ENCODE measurements around the gene PRSS3. TPM values are rescaled to one million over a fixed set of nuclear protein-coding genes. Genes with fewer than 3 reads are reported as not detected.
"Not testable (repeated sequence)": the region's sequence is repeated elsewhere in the genome, so short reads cannot be mapped to it uniquely, and the experiment has no call there.

PRSS3 gene
- polyA plus RNA-seq, 2 donors, result 112 to 165 TPM

- no peaks in the 10 kb centered on the region for H3K36me3 ChIP-seq (ENCODE audit: control insufficient read depth in 2 of 2, insufficient read depth in 2 of 2, low read length in 1 of 2)
- no peaks in the 10 kb centered on the region for H3K4me1 ChIP-seq (ENCODE audit: control insufficient read depth in 2 of 2, insufficient read depth in 2 of 2, low read length in 1 of 2)
- H3K9me3 ChIP-seq (ENCODE audit: control insufficient read depth in 2 of 2, insufficient read depth in 1 of 2, low read depth in 1 of 2, low read length in 1 of 2), result no peaks in the 10 kb centered on the region
- 71 to 76% methylated on average over 6 of the region's 6 CpGs for WGBS, 2 donors
- H3K27me3 ChIP-seq (ENCODE audit: control insufficient read depth in 1 of 2, insufficient read depth in 2 of 2, low read length in 2 of 2), result no peaks in the 10 kb centered on the region
- no peak overlapping the region for H3K4me3 ChIP-seq (ENCODE audit: low read depth in 1 of 2, low read length in 2 of 2)
- H3K27ac ChIP-seq (ENCODE audit: low read depth in 2 of 2, low read length in 1 of 2), result peak overlapping the region in 1 of 2 donors; percentile 55
Observed at GRCh38 chr9:33762343-33762742, 33.0 kb upstream of the PRSS3 start.

DNA sequence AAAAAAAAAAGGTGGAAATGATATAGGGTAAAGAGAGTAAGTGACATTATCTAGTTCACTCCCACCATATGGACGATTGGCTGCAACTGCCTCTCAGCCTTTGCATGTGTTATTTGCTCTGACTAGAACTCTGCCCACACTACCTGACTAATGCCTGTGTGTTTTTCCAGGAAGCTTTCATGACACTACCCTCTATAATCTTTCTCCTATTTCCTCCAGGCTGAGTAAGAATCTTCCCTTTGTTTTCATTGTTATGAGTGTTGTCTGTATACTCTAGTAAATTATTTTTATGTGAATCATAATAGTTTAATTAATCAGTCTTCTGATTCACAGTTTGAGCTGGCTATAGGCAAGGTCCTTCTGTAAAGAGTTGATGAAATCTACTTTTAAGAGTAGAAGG lies 31.7 kb upstream of the PRSS3 start:
- 26 to 33% methylated on average over 1 of the region's 1 CpG for WGBS, 2 donors
- H3K27ac ChIP-seq (ENCODE audit: low read depth in 2 of 2, low read length in 1 of 2); H3K36me3 ChIP-seq (ENCODE audit: control insufficient read depth in 2 of 2, insufficient read depth in 2 of 2, low read length in 1 of 2); H3K4me3 ChIP-seq (ENCODE audit: low read depth in 1 of 2, low read length in 2 of 2); H3K27me3 ChIP-seq (ENCODE audit: control insufficient read depth in 1 of 2, insufficient read depth in 2 of 2, low read length in 2 of 2); H3K4me1 ChIP-seq (ENCODE audit: control insufficient read depth in 2 of 2, insufficient read depth in 2 of 2, low read length in 1 of 2); H3K9me3 ChIP-seq (ENCODE audit: control insufficient read depth in 2 of 2, insufficient read depth in 1 of 2, low read depth in 1 of 2, low read length in 1 of 2): not testable (repeated sequence)

- WGBS, 2 donors, result 63 to 72% methylated on average over 3 of the region's 3 CpGs
Observed at GRCh38 chr9:33765411-33765810, 29.9 kb upstream of the PRSS3 start.

DNA sequence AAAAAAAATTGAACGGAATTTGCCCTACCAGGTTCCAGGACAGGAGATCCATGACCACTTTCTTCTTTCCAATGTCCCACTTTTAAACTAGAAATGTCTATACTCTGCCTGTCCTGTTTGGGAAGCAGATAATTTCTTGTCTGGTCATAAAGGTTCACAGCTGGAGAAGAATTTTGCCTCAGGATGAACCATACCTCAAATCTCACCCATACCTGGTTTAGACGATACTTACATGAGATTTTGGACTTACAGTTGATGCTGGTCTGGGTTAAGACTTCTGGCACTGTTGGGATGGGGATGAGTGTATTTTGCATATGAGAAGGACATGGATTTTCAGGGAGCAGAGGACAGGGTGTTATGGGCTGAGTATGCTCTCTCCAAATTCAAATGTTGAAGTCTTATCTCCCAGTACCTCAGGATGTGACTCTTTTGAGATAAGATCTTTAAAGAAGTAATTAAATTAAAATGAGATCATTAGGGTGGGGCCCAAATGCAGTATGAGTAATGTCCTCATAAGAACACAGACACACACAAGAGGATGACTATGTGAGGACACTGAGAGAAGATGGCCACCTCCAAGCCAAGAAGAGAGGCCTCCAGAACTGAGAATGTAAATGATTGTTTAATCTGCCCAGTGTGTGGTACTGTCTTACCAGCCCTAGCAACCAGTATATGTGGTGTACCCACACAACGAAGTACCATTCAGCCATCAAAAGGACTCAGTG lies 25.0 kb upstream of the PRSS3 start:
- not testable (repeated sequence) for H3K9me3 ChIP-seq (ENCODE audit: control insufficient read depth in 2 of 2, insufficient read depth in 1 of 2, low read depth in 1 of 2, low read length in 1 of 2); H3K4me1 ChIP-seq (ENCODE audit: control insufficient read depth in 2 of 2, insufficient read depth in 2 of 2, low read length in 1 of 2); H3K4me3 ChIP-seq (ENCODE audit: low read depth in 1 of 2, low read length in 2 of 2); H3K36me3 ChIP-seq (ENCODE audit: control insufficient read depth in 2 of 2, insufficient read depth in 2 of 2, low read length in 1 of 2); H3K27me3 ChIP-seq (ENCODE audit: control insufficient read depth in 1 of 2, insufficient read depth in 2 of 2, low read length in 2 of 2)
- 79 to 83% methylated on average over 3 of the region's 3 CpGs for WGBS, 2 donors
- H3K27ac ChIP-seq (ENCODE audit: low read depth in 2 of 2, low read length in 1 of 2), result peak overlapping the region in 1 of 2 donors; percentile 76

More at GRCh38 chr9:33765411-33765810, 29.9 kb upstream of the PRSS3 start:
- Histone ChIP-seq H3K9me3 (ENCODE audit: control insufficient read depth in 2 of 2, insufficient read depth in 1 of 2, low read depth in 1 of 2, low read length in 1 of 2) (no peaks in the 10 kb centered on the region), H3K36me3 (ENCODE audit: control insufficient read depth in 2 of 2, insufficient read depth in 2 of 2, low read length in 1 of 2) (no peaks in the 10 kb centered on the region), H3K27me3 (ENCODE audit: control insufficient read depth in 1 of 2, insufficient read depth in 2 of 2, low read length in 2 of 2) (no peaks in the 10 kb centered on the region), H3K4me1 (ENCODE audit: control insufficient read depth in 2 of 2, insufficient read depth in 2 of 2, low read length in 1 of 2) (no peaks in the 10 kb centered on the region), H3K27ac (ENCODE audit: low read depth in 2 of 2, low read length in 1 of 2) (no peak overlapping the region), H3K4me3 (ENCODE audit: low read depth in 1 of 2, low read length in 2 of 2) (no peak overlapping the region)

GRCh38 chr9:33773135-33773534 lies 22.2 kb upstream of the PRSS3 start:
- H3K27me3 ChIP-seq (ENCODE audit: control insufficient read depth in 1 of 2, insufficient read depth in 2 of 2, low read length in 2 of 2); H3K36me3 ChIP-seq (ENCODE audit: control insufficient read depth in 2 of 2, insufficient read depth in 2 of 2, low read length in 1 of 2); H3K9me3 ChIP-seq (ENCODE audit: control insufficient read depth in 2 of 2, insufficient read depth in 1 of 2, low read depth in 1 of 2, low read length in 1 of 2); H3K4me3 ChIP-seq (ENCODE audit: low read depth in 1 of 2, low read length in 2 of 2); H3K4me1 ChIP-seq (ENCODE audit: control insufficient read depth in 2 of 2, insufficient read depth in 2 of 2, low read length in 1 of 2): not testable (repeated sequence)
- peak overlapping the region; percentile 22 to 63 for H3K27ac ChIP-seq (ENCODE audit: low read depth in 2 of 2, low read length in 1 of 2)

- 40 to 46% methylated on average over 5 of the region's 5 CpGs for WGBS, 2 donors
- peak overlapping the region; percentile 55 to 59 for H3K27ac ChIP-seq (ENCODE audit: low read depth in 2 of 2, low read length in 1 of 2)
- H3K4me3 ChIP-seq (ENCODE audit: low read depth in 1 of 2, low read length in 2 of 2); H3K9me3 ChIP-seq (ENCODE audit: control insufficient read depth in 2 of 2, insufficient read depth in 1 of 2, low read depth in 1 of 2, low read length in 1 of 2); H3K4me1 ChIP-seq (ENCODE audit: control insufficient read depth in 2 of 2, insufficient read depth in 2 of 2, low read length in 1 of 2); H3K36me3 ChIP-seq (ENCODE audit: control insufficient read depth in 2 of 2, insufficient read depth in 2 of 2, low read length in 1 of 2); H3K27me3 ChIP-seq (ENCODE audit: control insufficient read depth in 1 of 2, insufficient read depth in 2 of 2, low read length in 2 of 2): not testable (repeated sequence)
Observed at GRCh38 chr9:33774074-33774659, 21.2 kb upstream of the PRSS3 start.

- Histone ChIP-seq H3K27ac (ENCODE audit: low read depth in 2 of 2, low read length in 1 of 2) (no peak overlapping the region), H3K9me3 (ENCODE audit: control insufficient read depth in 2 of 2, insufficient read depth in 1 of 2, low read depth in 1 of 2, low read length in 1 of 2) (no peaks in the 10 kb centered on the region), H3K27me3 (ENCODE audit: control insufficient read depth in 1 of 2, insufficient read depth in 2 of 2, low read length in 2 of 2) (no peaks in the 10 kb centered on the region), H3K4me3 (ENCODE audit: low read depth in 1 of 2, low read length in 2 of 2) (no peak overlapping the region), H3K4me1 (ENCODE audit: control insufficient read depth in 2 of 2, insufficient read depth in 2 of 2, low read length in 1 of 2) (no peaks in the 10 kb centered on the region), H3K36me3 (ENCODE audit: control insufficient read depth in 2 of 2, insufficient read depth in 2 of 2, low read length in 1 of 2) (no peaks in the 10 kb centered on the region)
Observed at GRCh38 chr9:33776578-33776977, 18.8 kb upstream of the PRSS3 start.

GRCh38 chr9:33778700-33779351 lies 16.5 kb upstream of the PRSS3 start:
- Histone ChIP-seq H3K27ac (ENCODE audit: low read depth in 2 of 2, low read length in 1 of 2) (no peak overlapping the region), H3K4me1 (ENCODE audit: control insufficient read depth in 2 of 2, insufficient read depth in 2 of 2, low read length in 1 of 2) (peaks cover 0 to 2% of the 10 kb centered on the region in 2 donors), H3K4me3 (ENCODE audit: low read depth in 1 of 2, low read length in 2 of 2) (no peak overlapping the region), H3K27me3 (ENCODE audit: control insufficient read depth in 1 of 2, insufficient read depth in 2 of 2, low read length in 2 of 2) (no peaks in the 10 kb centered on the region), H3K36me3 (ENCODE audit: control insufficient read depth in 2 of 2, insufficient read depth in 2 of 2, low read length in 1 of 2) (no peaks in the 10 kb centered on the region), H3K9me3 (ENCODE audit: control insufficient read depth in 2 of 2, insufficient read depth in 1 of 2, low read depth in 1 of 2, low read length in 1 of 2) (no peaks in the 10 kb centered on the region)
- WGBS, 2 donors, result 14% methylated on average over 6 of the region's 6 CpGs

GRCh38 chr9:33780276-33780675 lies 15.1 kb upstream of the PRSS3 start:
- Histone ChIP-seq H3K4me1 (ENCODE audit: control insufficient read depth in 2 of 2, insufficient read depth in 2 of 2, low read length in 1 of 2) (peaks cover 0 to 2% of the 10 kb centered on the region in 2 donors), H3K4me3 (ENCODE audit: low read depth in 1 of 2, low read length in 2 of 2) (no peak overlapping the region), H3K36me3 (ENCODE audit: control insufficient read depth in 2 of 2, insufficient read depth in 2 of 2, low read length in 1 of 2) (no peaks in the 10 kb centered on the region), H3K27ac (ENCODE audit: low read depth in 2 of 2, low read length in 1 of 2) (no peak overlapping the region), H3K9me3 (ENCODE audit: control insufficient read depth in 2 of 2, insufficient read depth in 1 of 2, low read depth in 1 of 2, low read length in 1 of 2) (no peaks in the 10 kb centered on the region), H3K27me3 (ENCODE audit: control insufficient read depth in 1 of 2, insufficient read depth in 2 of 2, low read length in 2 of 2) (no peaks in the 10 kb centered on the region)

DNA sequence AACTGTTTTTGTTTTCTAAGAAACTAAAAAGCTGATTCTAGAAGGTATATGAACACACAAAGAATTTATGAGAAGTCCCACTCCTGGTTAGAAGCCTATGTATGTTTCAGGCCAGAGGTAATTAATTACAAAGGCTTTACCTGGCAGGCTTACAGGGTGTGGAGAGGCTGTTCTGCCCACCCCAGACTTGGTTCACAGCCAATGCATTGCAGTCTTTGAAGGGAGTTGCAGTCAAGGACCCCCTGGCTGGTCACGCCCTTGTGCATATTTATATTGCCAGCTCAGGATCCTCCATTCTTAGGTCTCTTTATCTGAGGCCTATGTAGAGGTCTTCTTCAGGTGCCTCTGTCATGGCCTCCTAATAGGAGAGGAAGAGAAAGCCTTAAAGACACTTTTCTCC lies 13.6 kb upstream of the PRSS3 start:
- Histone ChIP-seq H3K36me3 (ENCODE audit: control insufficient read depth in 2 of 2, insufficient read depth in 2 of 2, low read length in 1 of 2) (no peaks in the 10 kb centered on the region), H3K27me3 (ENCODE audit: control insufficient read depth in 1 of 2, insufficient read depth in 2 of 2, low read length in 2 of 2) (no peaks in the 10 kb centered on the region), H3K4me1 (ENCODE audit: control insufficient read depth in 2 of 2, insufficient read depth in 2 of 2, low read length in 1 of 2) (peaks cover 0 to 2% of the 10 kb centered on the region in 2 donors), H3K9me3 (ENCODE audit: control insufficient read depth in 2 of 2, insufficient read depth in 1 of 2, low read depth in 1 of 2, low read length in 1 of 2) (no peaks in the 10 kb centered on the region), H3K4me3 (ENCODE audit: low read depth in 1 of 2, low read length in 2 of 2) (no peak overlapping the region), H3K27ac (ENCODE audit: low read depth in 2 of 2, low read length in 1 of 2) (no peak overlapping the region)
- WGBS, 2 donors, result 91 to 94% methylated on average over 1 of the region's 1 CpG

Data from esophagus (tissue), 2 donors.